EH (cell line): Measurements from ENCODE around the gene CACNA1I.

Experiments used
- DNase-seq: peaks from one replicate; pipeline ENCODE4 v3.0.0-alpha.2; 2015; ENCODE audit warnings: low read depth

The CACNA1I gene

GRCh38 chr22:39699631-39700360, 129.2 kb downstream of the CACNA1I start:
- no peak for DNase-seq

- no peak for DNase-seq
Measured at GRCh38 chr22:39700565-39700964, 130.0 kb downstream of the CACNA1I start.

- no peak for DNase-seq
Measured at GRCh38 chr22:39703091-39703490, 132.5 kb downstream of the CACNA1I start.

- no peak for DNase-seq
Measured at GRCh38 chr22:39703928-39704639, 133.5 kb downstream of the CACNA1I start.

- no peak for DNase-seq
Measured at GRCh38 chr22:39705386-39705785, 134.8 kb downstream of the CACNA1I start.

- no peak for DNase-seq
Measured at GRCh38 chr22:39706376-39707140, 136.0 kb downstream of the CACNA1I start.

GRCh38 chr22:39707351-39707750, 136.8 kb downstream of the CACNA1I start:
- DNase-seq, result no peak

- DNase-seq, result no peak
Measured at GRCh38 chr22:39707816-39708215, 137.3 kb downstream of the CACNA1I start.

- DNase-seq, result no peak
Measured at GRCh38 chr22:39710380-39711150, 140.0 kb downstream of the CACNA1I start.

GRCh38 chr22:39712081-39712480, 141.5 kb downstream of the CACNA1I start:
- DNase-seq, result no peak

- DNase-seq, result no peak
Measured at GRCh38 chr22:39712751-39713525, 142.4 kb downstream of the CACNA1I start.

- no peak for DNase-seq
Measured at GRCh38 chr22:39713799-39714290, 143.3 kb downstream of the CACNA1I start.

GRCh38 chr22:39714321-39714720, 143.8 kb downstream of the CACNA1I start:
- no peak for DNase-seq

GRCh38 chr22:39715778-39716495, 145.4 kb downstream of the CACNA1I start:
- no peak for DNase-seq

- no peak for DNase-seq
Measured at GRCh38 chr22:39716534-39716933, 146.0 kb downstream of the CACNA1I start.

GRCh38 chr22:39717099-39717498, 146.5 kb downstream of the CACNA1I start:
- no peak for DNase-seq

- no peak for DNase-seq
Measured at GRCh38 chr22:39718206-39718605, 147.7 kb downstream of the CACNA1I start.

- no peak for DNase-seq
Measured at GRCh38 chr22:39718921-39719475, 148.4 kb downstream of the CACNA1I start.

- DNase-seq, result no peak
Measured at GRCh38 chr22:39719559-39720450, 149.3 kb downstream of the CACNA1I start.
